Kidney epithelial cell (primary cell): ENCODE results near the gene KCNQ5. TPM values are rescaled to one million over a fixed set of nuclear protein-coding genes. Genes with fewer than 3 reads are reported as not detected.

ENCODE experiments used
- DNase-seq: peaks from one replicate; pipeline ENCODE4 v3.0.0-alpha.2; 2010; ENCODE audit warnings: low read depth
- H3K27me3 ChIP-seq: 2 replicates; pipeline ENCODE4 v1.6.0; 2011; ENCODE audit warnings: low read length; ENCODE audit not compliant: control insufficient read depth, insufficient read depth
- H3K36me3 ChIP-seq: 2 replicates; pipeline ENCODE4 v1.5.1; 2011; ENCODE audit warnings: low read length; ENCODE audit not compliant: control insufficient read depth, insufficient read depth
- H3K4me3 ChIP-seq: 2 replicates; pipeline ENCODE4 v1.5.1; 2011; ENCODE audit warnings: low read depth, mild to moderate bottlenecking, control low read depth, low read length
- CTCF ChIP-seq: IDR thresholded peaks from 2 replicates; pipeline ENCODE4 v1.5.1; 2011; ENCODE audit warnings: mild to moderate bottlenecking, moderate library complexity, low read length, control low read depth, inconsistent platforms; ENCODE audit not compliant: insufficient read depth, poor library complexity, severe bottlenecking
- total RNA-seq: library from RNA; depleted of rRNA; stranded (reverse); fragments of >200 nt; gene quantifications from 2 replicates; pipeline ENCODE4 v1.2.3, GENCODE V29; 2015

KCNQ5 gene
- total RNA-seq, 1 donor from 2014 or later = 1.9 TPM

- Histone ChIP-seq H3K27me3 (no peaks in the 10 kb centered on the region), H3K4me3 (no peak overlapping the region), H3K36me3 (no peaks in the 10 kb centered on the region)
- DNase-seq = no peak
- no peak for TF ChIP-seq CTCF
Observed at GRCh38 chr6:72826744-72827438, 205.0 kb downstream of the KCNQ5 start.

- no peak for DNase-seq
- no peak for TF ChIP-seq CTCF
- no peaks in the 10 kb centered on the region for H3K36me3 ChIP-seq
Observed at GRCh38 chr6:72828904-72829303, 207.0 kb downstream of the KCNQ5 start.

GRCh38 chr6:72832271-72832670 lies 210.4 kb downstream of the KCNQ5 start:
- no peak for TF ChIP-seq CTCF
- no peak overlapping the region for H3K4me3 ChIP-seq
- DNase-seq = no peak
- H3K27me3 ChIP-seq = no peaks in the 10 kb centered on the region
- H3K36me3 ChIP-seq = no peaks in the 10 kb centered on the region

More at GRCh38 chr6:72828904-72829303, 207.0 kb downstream of the KCNQ5 start:
- Histone ChIP-seq H3K27me3 (no peaks in the 10 kb centered on the region), H3K4me3 (no peak overlapping the region)

GRCh38 chr6:72835749-72836148 lies 213.9 kb downstream of the KCNQ5 start:
- H3K36me3 ChIP-seq = no peaks in the 10 kb centered on the region
- no peak overlapping the region for H3K4me3 ChIP-seq
- DNase-seq = no peak
- H3K27me3 ChIP-seq = no peaks in the 10 kb centered on the region
- TF ChIP-seq CTCF = no peak

GRCh38 chr6:72836971-72837370 lies 215.1 kb downstream of the KCNQ5 start:
- H3K36me3 ChIP-seq = no peaks in the 10 kb centered on the region
- DNase-seq = no peak
- no peak overlapping the region for H3K4me3 ChIP-seq
- H3K27me3 ChIP-seq = no peaks in the 10 kb centered on the region
- no peak for TF ChIP-seq CTCF

- H3K27me3 ChIP-seq = no peaks in the 10 kb centered on the region
- no peak for DNase-seq
- TF ChIP-seq CTCF = no peak
- no peak overlapping the region for H3K4me3 ChIP-seq
- H3K36me3 ChIP-seq = no peaks in the 10 kb centered on the region
Observed at GRCh38 chr6:72841195-72841594, 219.3 kb downstream of the KCNQ5 start.
